HG03565 (cell line): ENCODE measurements around the gene SNX30.

Experiments used
- ATAC-seq: cut with Tn5 transposase; IDR thresholded peaks from one replicate; pipeline ENCODE4 v1.9.1; 2021; ENCODE audit warnings: mild to moderate bottlenecking, moderate library complexity; ENCODE audit not compliant: unreplicated experiment

SNX30 gene

GRCh38 chr9:112752334-112753125, 2.0 kb downstream of the SNX30 start:
- ATAC-seq: no peak

GRCh38 chr9:112753725-112754124, 3.2 kb downstream of the SNX30 start:
- no peak for ATAC-seq

GRCh38 chr9:112754578-112754977, 4.0 kb downstream of the SNX30 start:
- no peak for ATAC-seq

- no peak for ATAC-seq
Observed at GRCh38 chr9:112755016-112755427, 4.5 kb downstream of the SNX30 start.

- ATAC-seq: no peak
Observed at GRCh38 chr9:112755675-112756074, 5.1 kb downstream of the SNX30 start.

GRCh38 chr9:112757282-112757883, 6.8 kb downstream of the SNX30 start:
- no peak for ATAC-seq

GRCh38 chr9:112757940-112758339, 7.4 kb downstream of the SNX30 start:
- ATAC-seq: no peak

GRCh38 chr9:112760821-112761220, 10.3 kb downstream of the SNX30 start:
- ATAC-seq: no peak

- ATAC-seq: no peak
Observed at GRCh38 chr9:112761912-112762655, 11.5 kb downstream of the SNX30 start.

- ATAC-seq: no peak
Observed at GRCh38 chr9:112762726-112763518, 12.4 kb downstream of the SNX30 start.

GRCh38 chr9:112764344-112764743, 13.8 kb downstream of the SNX30 start:
- ATAC-seq: no peak

- ATAC-seq: no peak
Observed at GRCh38 chr9:112764837-112765236, 14.3 kb downstream of the SNX30 start.

- ATAC-seq: no peak
Observed at GRCh38 chr9:112765281-112765680, 14.7 kb downstream of the SNX30 start.

- no peak for ATAC-seq
Observed at GRCh38 chr9:112771359-112772214, 21.0 kb downstream of the SNX30 start.

GRCh38 chr9:112772215-112772509, 21.6 kb downstream of the SNX30 start:
- no peak for ATAC-seq

- ATAC-seq: no peak
Observed at GRCh38 chr9:112772551-112772950, 22.0 kb downstream of the SNX30 start.

- no peak for ATAC-seq
Observed at GRCh38 chr9:112774006-112774996, 23.7 kb downstream of the SNX30 start.

GRCh38 chr9:112777914-112778313, 27.4 kb downstream of the SNX30 start:
- no peak for ATAC-seq

- ATAC-seq: no peak
Observed at GRCh38 chr9:112780450-112781036, 30.0 kb downstream of the SNX30 start.
